ENCODE measurements around the gene CBFA2T3. TPM values are rescaled to one million over a fixed set of nuclear protein-coding genes. Genes with fewer than 3 reads are reported as not detected.

CBFA2T3 gene
- total and polyA plus RNA-seq, 2 of the 13 experiments (the other 11 are each of a cell fraction or from before 2014, with no cell fraction given): 0.05 TPM; not detected in 1

GRCh38 chr16:88901718-88902337, 75.2 kb downstream of the CBFA2T3 start (continued):
- TF ChIP-seq, protein P1, sequence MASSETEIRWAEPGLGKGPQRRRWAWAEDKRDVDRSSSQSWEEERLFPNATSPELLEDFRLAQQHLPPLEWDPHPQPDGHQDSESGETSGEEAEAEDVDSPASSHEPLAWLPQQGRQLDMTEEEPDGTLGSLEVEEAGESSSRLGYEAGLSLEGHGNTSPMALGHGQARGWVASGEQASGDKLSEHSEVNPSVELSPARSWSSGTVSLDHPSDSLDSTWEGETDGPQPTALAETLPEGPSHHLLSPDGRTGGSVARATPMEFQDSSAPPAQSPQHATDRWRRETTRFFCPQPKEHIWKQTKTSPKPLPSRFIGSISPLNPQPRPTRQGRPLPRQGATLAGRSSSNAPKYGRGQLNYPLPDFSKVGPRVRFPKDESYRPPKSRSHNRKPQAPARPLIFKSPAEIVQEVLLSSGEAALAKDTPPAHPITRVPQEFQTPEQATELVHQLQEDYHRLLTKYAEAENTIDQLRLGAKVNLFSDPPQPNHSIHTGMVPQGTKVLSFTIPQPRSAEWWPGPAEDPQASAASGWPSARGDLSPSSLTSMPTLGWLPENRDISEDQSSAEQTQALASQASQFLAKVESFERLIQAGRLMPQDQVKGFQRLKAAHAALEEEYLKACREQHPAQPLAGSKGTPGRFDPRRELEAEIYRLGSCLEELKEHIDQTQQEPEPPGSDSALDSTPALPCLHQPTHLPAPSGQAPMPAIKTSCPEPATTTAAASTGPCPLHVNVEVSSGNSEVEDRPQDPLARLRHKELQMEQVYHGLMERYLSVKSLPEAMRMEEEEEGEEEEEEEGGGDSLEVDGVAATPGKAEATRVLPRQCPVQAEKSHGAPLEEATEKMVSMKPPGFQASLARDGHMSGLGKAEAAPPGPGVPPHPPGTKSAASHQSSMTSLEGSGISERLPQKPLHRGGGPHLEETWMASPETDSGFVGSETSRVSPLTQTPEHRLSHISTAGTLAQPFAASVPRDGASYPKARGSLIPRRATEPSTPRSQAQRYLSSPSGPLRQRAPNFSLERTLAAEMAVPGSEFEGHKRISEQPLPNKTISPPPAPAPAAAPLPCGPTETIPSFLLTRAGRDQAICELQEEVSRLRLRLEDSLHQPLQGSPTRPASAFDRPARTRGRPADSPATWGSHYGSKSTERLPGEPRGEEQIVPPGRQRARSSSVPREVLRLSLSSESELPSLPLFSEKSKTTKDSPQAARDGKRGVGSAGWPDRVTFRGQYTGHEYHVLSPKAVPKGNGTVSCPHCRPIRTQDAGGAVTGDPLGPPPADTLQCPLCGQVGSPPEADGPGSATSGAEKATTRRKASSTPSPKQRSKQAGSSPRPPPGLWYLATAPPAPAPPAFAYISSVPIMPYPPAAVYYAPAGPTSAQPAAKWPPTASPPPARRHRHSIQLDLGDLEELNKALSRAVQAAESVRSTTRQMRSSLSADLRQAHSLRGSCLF (CRISPR knock-in tag; IDR thresholded peaks at IDR 0.05; ENCODE audit: borderline replicate concordance): no peak
- TF ChIP-seq, protein P2, sequence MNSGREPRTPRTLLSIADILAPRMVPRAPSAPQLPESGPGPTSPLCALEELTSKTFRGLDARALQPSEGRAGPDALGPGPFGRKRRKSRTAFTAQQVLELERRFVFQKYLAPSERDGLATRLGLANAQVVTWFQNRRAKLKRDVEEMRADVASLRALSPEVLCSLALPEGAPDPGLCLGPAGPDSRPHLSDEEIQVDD (CRISPR knock-in tag; IDR thresholded peaks at IDR 0.05; ENCODE audit: borderline replicate concordance): no peak
- TF ChIP-seq, protein P3, sequence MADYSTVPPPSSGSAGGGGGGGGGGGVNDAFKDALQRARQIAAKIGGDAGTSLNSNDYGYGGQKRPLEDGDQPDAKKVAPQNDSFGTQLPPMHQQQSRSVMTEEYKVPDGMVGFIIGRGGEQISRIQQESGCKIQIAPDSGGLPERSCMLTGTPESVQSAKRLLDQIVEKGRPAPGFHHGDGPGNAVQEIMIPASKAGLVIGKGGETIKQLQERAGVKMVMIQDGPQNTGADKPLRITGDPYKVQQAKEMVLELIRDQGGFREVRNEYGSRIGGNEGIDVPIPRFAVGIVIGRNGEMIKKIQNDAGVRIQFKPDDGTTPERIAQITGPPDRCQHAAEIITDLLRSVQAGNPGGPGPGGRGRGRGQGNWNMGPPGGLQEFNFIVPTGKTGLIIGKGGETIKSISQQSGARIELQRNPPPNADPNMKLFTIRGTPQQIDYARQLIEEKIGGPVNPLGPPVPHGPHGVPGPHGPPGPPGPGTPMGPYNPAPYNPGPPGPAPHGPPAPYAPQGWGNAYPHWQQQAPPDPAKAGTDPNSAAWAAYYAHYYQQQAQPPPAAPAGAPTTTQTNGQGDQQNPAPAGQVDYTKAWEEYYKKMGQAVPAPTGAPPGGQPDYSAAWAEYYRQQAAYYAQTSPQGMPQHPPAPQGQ (CRISPR knock-in tag; IDR thresholded peaks at IDR 0.05; ENCODE audit: borderline replicate concordance): no peak
- TF ChIP-seq ZNF709 (CRISPR knock-in tag; IDR thresholded peaks at IDR 0.05) (no peak), FOXO1 (CRISPR knock-in tag; IDR thresholded peaks at IDR 0.05) (no peak), ZNF34 (CRISPR knock-in tag; IDR thresholded peaks at IDR 0.05; ENCODE audit: borderline replicate concordance) (no peak), ARNTL (CRISPR knock-in tag; IDR thresholded peaks at IDR 0.05) (no peak), TFAP4 (IDR thresholded peaks at IDR 0.05; ENCODE audit: borderline replicate concordance, low read depth) (no peak), TOE1 (CRISPR knock-in tag; IDR thresholded peaks at IDR 0.05) (no peak), ZNF224 (CRISPR knock-in tag; IDR thresholded peaks at IDR 0.05) (no peak), KLF13 (CRISPR knock-in tag; IDR thresholded peaks at IDR 0.05) (no peak), ZNF598 (CRISPR knock-in tag; IDR thresholded peaks at IDR 0.05; ENCODE audit: borderline replicate concordance) (no peak), HNF4G (IDR thresholded peaks at IDR 0.05; ENCODE audit: borderline replicate concordance, low read depth, low read length) (no peak), HNF4G (CRISPR knock-in tag; IDR thresholded peaks at IDR 0.05; ENCODE audit: borderline replicate concordance, low read depth) (no peak), ZNF775 (CRISPR knock-in tag; IDR thresholded peaks at IDR 0.05; ENCODE audit: borderline replicate concordance) (no peak), ZNF441 (CRISPR knock-in tag; IDR thresholded peaks at IDR 0.05; ENCODE audit: borderline replicate concordance) (no peak)
- TF ChIP-seq, protein P4, sequence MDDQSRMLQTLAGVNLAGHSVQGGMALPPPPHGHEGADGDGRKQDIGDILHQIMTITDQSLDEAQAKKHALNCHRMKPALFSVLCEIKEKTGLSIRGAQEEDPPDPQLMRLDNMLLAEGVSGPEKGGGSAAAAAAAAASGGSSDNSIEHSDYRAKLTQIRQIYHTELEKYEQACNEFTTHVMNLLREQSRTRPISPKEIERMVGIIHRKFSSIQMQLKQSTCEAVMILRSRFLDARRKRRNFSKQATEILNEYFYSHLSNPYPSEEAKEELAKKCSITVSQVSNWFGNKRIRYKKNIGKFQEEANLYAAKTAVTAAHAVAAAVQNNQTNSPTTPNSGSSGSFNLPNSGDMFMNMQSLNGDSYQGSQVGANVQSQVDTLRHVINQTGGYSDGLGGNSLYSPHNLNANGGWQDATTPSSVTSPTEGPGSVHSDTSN (CRISPR knock-in tag; IDR thresholded peaks at IDR 0.05; ENCODE audit: borderline replicate concordance): no peak
- TF ChIP-seq, protein P5, sequence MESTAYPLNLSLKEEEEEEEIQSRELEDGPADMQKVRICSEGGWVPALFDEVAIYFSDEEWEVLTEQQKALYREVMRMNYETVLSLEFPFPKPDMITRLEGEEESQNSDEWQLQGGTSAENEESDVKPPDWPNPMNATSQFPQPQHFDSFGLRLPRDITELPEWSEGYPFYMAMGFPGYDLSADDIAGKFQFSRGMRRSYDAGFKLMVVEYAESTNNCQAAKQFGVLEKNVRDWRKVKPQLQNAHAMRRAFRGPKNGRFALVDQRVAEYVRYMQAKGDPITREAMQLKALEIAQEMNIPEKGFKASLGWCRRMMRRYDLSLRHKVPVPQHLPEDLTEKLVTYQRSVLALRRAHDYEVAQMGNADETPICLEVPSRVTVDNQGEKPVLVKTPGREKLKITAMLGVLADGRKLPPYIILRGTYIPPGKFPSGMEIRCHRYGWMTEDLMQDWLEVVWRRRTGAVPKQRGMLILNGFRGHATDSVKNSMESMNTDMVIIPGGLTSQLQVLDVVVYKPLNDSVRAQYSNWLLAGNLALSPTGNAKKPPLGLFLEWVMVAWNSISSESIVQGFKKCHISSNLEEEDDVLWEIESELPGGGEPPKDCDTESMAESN (CRISPR knock-in tag; conservative IDR thresholded peaks at IDR 0.05): no peak

Data from HepG2 (cell line).